ENCODE data around the gene CPLX1.

- TF ChIP-seq ELF4 (IDR thresholded peaks at IDR 0.05) = no peak
- TF ChIP-seq BHLHE40 (IDR thresholded peaks at IDR 0.05; ENCODE audit: borderline replicate concordance) = no peak
- no peak for TF ChIP-seq CTBP1 (IDR thresholded peaks at IDR 0.05; ENCODE audit: borderline replicate concordance)
- TF ChIP-seq SUZ12 (IDR thresholded peaks at IDR 0.05) = no peak
- no peak for TF ChIP-seq FOXM1 (IDR thresholded peaks at IDR 0.05; ENCODE audit: borderline replicate concordance)
- no peak for TF ChIP-seq LEF1 (IDR thresholded peaks at IDR 0.05; ENCODE audit: borderline replicate concordance)
- no peak for TF ChIP-seq SP1 (IDR thresholded peaks at IDR 0.05)
- no peak for TF ChIP-seq L3MBTL2 (conservative IDR thresholded peaks at IDR 0.05)
- TF ChIP-seq, protein P1, sequence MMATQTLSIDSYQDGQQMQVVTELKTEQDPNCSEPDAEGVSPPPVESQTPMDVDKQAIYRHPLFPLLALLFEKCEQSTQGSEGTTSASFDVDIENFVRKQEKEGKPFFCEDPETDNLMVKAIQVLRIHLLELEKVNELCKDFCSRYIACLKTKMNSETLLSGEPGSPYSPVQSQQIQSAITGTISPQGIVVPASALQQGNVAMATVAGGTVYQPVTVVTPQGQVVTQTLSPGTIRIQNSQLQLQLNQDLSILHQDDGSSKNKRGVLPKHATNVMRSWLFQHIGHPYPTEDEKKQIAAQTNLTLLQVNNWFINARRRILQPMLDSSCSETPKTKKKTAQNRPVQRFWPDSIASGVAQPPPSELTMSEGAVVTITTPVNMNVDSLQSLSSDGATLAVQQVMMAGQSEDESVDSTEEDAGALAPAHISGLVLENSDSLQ (IDR thresholded peaks at IDR 0.05) = no peak
- no peak for TF ChIP-seq TARDBP (IDR thresholded peaks at IDR 0.05)
These were observed 90.3 kb downstream of the CPLX1 start for GRCh38 chr4:735583-735982.

Data from HEK293T (cell line).